ENCODE measurements around the gene MYADML2.

- no peak for TF ChIP-seq CTCF (IDR thresholded peaks at IDR 0.05)
- no peak for TF ChIP-seq POLR2A (IDR thresholded peaks at IDR 0.05)
These were observed 25.5 kb downstream of the MYADML2 start for GRCh38 chr17:81921537-81921862.

All from Peyer's patch (tissue), 4 donors.